Parathyroid adenoma (tissue), 2 donors: ENCODE data around the gene RNF167.

ENCODE experiments used
- H2AFZ ChIP-seq: fragments of 300-600 bp; sonication (generic); one replicate; pipeline ENCODE4 v1.7.0; 2017; ENCODE audit warnings: antibody characterized with exemption, mild to moderate bottlenecking
- H3K27ac ChIP-seq: fragments of 300-600 bp; sonication (generic); one replicate; pipeline ENCODE4 v1.7.0; 2017
- H3K27me3 ChIP-seq: fragments of 300-600 bp; sonication (generic); one replicate; pipeline ENCODE4 v1.7.0; 2017; ENCODE audit warnings: low read length; ENCODE audit not compliant: control insufficient read depth, insufficient read depth
- H3K36me3 ChIP-seq: fragments of 300-600 bp; sonication (generic); one replicate; pipeline ENCODE4 v1.7.0; 2017; ENCODE audit warnings: low read length; ENCODE audit not compliant: control insufficient read depth, insufficient read depth
- H3K4me1 ChIP-seq: fragments of 300-600 bp; sonication (generic); one replicate; pipeline ENCODE4 v1.7.0; 2017; ENCODE audit warnings: control low read depth
- H3K4me2 ChIP-seq: fragments of 300-600 bp; sonication (generic); one replicate; pipeline ENCODE4 v1.7.0; 2017; ENCODE audit warnings: low read length
- H3K4me3 ChIP-seq: fragments of 300-600 bp; sonication (generic); one replicate; pipeline ENCODE4 v1.7.0; 2017; ENCODE audit warnings: low read depth, low read length
- H3K79me2 ChIP-seq: fragments of 300-600 bp; sonication (generic); one replicate; pipeline ENCODE4 v1.7.0; 2017; ENCODE audit warnings: control low read depth
- H3K9ac ChIP-seq: fragments of 300-600 bp; sonication (generic); one replicate; pipeline ENCODE4 v1.7.0; 2017; ENCODE audit warnings: mild to moderate bottlenecking
- H3K9me3 ChIP-seq: fragments of 300-600 bp; sonication (generic); one replicate; pipeline ENCODE4 v1.7.0; 2017; ENCODE audit warnings: low read length; ENCODE audit not compliant: control insufficient read depth
- TF ChIP-seq, protein P1 (sequence below): fragments of 300-600 bp; sonication (generic); IDR thresholded peaks from one replicate; pipeline ENCODE4 v1.7.0; 2017; ENCODE audit warnings: antibody characterized with exemption, mild to moderate bottlenecking
- donor health status: primary hyperparathyroidism.

The RNF167 gene

GRCh38 chr17:4899341-4900230 is 40.5 kb upstream of the RNF167 start, which contains the start of gene C17orf107:
Gene C17orf107, plus strand, starts transcription at chr17:4899536. Its CDS starts 227 bp downstream, at chr17:4899763.
- TF ChIP-seq, protein P1, sequence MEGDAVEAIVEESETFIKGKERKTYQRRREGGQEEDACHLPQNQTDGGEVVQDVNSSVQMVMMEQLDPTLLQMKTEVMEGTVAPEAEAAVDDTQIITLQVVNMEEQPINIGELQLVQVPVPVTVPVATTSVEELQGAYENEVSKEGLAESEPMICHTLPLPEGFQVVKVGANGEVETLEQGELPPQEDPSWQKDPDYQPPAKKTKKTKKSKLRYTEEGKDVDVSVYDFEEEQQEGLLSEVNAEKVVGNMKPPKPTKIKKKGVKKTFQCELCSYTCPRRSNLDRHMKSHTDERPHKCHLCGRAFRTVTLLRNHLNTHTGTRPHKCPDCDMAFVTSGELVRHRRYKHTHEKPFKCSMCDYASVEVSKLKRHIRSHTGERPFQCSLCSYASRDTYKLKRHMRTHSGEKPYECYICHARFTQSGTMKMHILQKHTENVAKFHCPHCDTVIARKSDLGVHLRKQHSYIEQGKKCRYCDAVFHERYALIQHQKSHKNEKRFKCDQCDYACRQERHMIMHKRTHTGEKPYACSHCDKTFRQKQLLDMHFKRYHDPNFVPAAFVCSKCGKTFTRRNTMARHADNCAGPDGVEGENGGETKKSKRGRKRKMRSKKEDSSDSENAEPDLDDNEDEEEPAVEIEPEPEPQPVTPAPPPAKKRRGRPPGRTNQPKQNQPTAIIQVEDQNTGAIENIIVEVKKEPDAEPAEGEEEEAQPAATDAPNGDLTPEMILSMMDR, result no peak
- H3K9ac ChIP-seq, result no peak within 1 kb of the TSS
- no peaks in the 10 kb centered on the region for H3K36me3 ChIP-seq
- no peaks in the 10 kb centered on the region for H3K9me3 ChIP-seq
- peaks cover 10% of the 10 kb centered on the region for H3K4me1 ChIP-seq
- no peak within 1 kb of the TSS for H3K27ac ChIP-seq
- H2AFZ ChIP-seq, result peak within 1 kb of the TSS; percentile 70
- peak within 1 kb of the TSS; percentile 72 for H3K4me2 ChIP-seq
- peak within 1 kb of the TSS; percentile 53 for H3K4me3 ChIP-seq
- H3K27me3 ChIP-seq, result no peaks in the 10 kb centered on the region
- no peaks in the 10 kb centered on the region for H3K79me2 ChIP-seq

DNA sequence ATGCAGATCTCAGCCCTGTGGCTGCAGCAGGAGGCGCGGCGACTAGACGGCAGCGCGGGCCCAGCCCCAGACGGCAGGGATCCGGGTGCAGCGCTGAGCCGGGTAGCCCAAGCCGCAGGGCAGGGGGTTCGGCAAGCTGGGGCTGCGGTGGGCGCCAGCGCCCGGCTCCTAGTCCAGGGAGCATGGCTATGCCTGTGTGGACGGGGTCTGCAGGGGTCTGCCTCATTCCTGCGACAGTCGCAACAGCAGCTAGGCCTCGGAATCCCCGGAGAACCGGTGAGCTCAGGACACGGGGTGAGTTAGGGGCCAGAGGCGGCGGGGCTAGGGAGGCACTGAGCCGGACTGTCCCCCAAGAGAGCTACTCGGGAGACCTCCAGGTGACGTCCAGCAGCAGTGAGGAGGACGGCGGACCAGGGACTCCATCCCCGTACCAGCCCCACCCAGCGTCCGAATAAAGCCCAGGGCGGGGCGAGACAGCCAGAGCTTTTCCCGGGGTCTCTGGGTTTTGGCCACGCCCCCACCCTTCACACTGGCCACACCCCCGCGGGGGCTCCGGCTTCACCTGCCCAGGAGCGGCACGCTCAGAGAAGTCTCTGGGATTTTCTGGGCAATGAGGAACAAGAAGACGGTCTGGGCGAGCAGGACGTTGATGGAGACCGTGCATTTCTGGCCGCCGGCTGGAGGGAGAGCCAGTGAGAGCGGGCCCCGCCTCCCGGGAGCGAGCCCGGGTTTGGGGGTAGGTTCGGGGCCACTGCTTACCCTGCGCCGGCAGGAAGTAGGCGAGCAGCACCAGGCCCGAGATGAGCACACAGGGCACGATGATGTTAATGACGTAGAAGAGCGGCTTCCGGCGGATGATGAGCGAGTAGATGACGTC is 39.6 kb upstream of the RNF167 start:
- Histone ChIP-seq H3K27me3 (no peaks in the 10 kb centered on the region), H3K9me3 (no peaks in the 10 kb centered on the region), H3K4me2 (peak overlapping the region; percentile 72), H3K36me3 (no peaks in the 10 kb centered on the region), H3K4me3 (peak overlapping the region; percentile 0), H3K79me2 (no peaks in the 10 kb centered on the region), H3K9ac (no peak overlapping the region), H3K4me1 (peaks cover 10% of the 10 kb centered on the region), H2AFZ (no peak overlapping the region), H3K27ac (peak overlapping the region; percentile 70)
- TF ChIP-seq, protein P1, result no peak

DNA sequence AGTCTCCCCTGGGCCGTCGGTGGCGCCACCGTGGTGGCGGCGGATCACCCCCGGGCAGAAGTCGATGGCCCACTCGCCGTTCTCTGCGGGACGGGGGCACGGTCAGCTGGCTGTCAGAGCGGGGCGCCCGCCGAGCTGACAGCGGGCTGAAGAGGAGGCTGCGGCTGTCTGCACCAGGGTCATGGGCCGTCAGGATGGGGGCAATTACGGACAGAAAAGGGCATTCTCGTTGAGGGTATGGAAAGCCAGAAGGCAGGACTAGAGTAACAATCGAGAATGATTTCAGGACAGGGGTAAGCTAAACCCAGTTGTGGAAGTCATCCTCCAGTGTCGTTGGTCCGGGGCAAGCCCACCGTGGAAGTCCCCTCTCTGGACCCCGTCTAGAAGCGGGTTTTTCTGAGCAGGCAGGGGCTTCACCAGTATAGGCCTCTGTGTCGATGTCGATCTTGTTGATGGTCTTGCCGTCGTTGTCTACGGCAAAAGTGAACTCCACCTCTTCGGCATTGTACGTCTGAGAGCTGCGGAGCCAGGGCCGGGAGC is 38.9 kb upstream of the RNF167 start:
- H3K36me3 ChIP-seq, result no peaks in the 10 kb centered on the region
- H2AFZ ChIP-seq, result no peak overlapping the region
- H3K4me1 ChIP-seq, result peaks cover 10% of the 10 kb centered on the region
- H3K9ac ChIP-seq, result no peak overlapping the region
- TF ChIP-seq, protein P1, result no peak
- no peak overlapping the region for H3K4me2 ChIP-seq
- peak overlapping the region; percentile 0 for H3K4me3 ChIP-seq
- peak overlapping the region; percentile 70 for H3K27ac ChIP-seq
- H3K79me2 ChIP-seq, result no peaks in the 10 kb centered on the region
- no peaks in the 10 kb centered on the region for H3K9me3 ChIP-seq
- H3K27me3 ChIP-seq, result no peaks in the 10 kb centered on the region

- Histone ChIP-seq H3K4me2 (no peak overlapping the region), H3K79me2 (no peaks in the 10 kb centered on the region), H3K27me3 (no peaks in the 10 kb centered on the region), H3K4me1 (peaks cover 10% of the 10 kb centered on the region), H3K4me3 (peak overlapping the region; percentile 0), H3K36me3 (no peaks in the 10 kb centered on the region), H2AFZ (peak overlapping the region; percentile 51), H3K27ac (peak overlapping the region; percentile 70), H3K9ac (no peak overlapping the region), H3K9me3 (no peaks in the 10 kb centered on the region)
- TF ChIP-seq, protein P1, result no peak
Observed at GRCh38 chr17:4901648-4902344, 38.3 kb upstream of the RNF167 start.
